H9 (cell line): Measurements from ENCODE around the gene NPAS3. TPM values are rescaled to one million over a fixed set of nuclear protein-coding genes. Genes with fewer than 3 reads are reported as not detected.

Experiments used
- DNase-seq: peaks from one replicate; pipeline ENCODE4 v3.0.0-alpha.2; 2017
- H2AFZ ChIP-seq: one replicate; pipeline ENCODE4 v1.6.1; 2013; ENCODE audit warnings: mild to moderate bottlenecking, low read length, control low read depth, moderate library complexity
- H2AK5ac ChIP-seq: 2 replicates; pipeline ENCODE4 v1.6.1; 2013; ENCODE audit warnings: low read length, control low read depth, mixed read lengths; ENCODE audit not compliant: insufficient read length
- H2BK120ac ChIP-seq: one replicate; pipeline ENCODE4 v1.6.1; 2013; ENCODE audit warnings: low read depth, mild to moderate bottlenecking, low read length, control low read depth, inconsistent platforms; ENCODE audit not compliant: poor library complexity, severe bottlenecking
- H2BK12ac ChIP-seq: 2 replicates; pipeline ENCODE4 v1.6.1; 2013; ENCODE audit warnings: low read length, control low read depth, mixed read lengths, low read depth; ENCODE audit not compliant: insufficient read length
- H2BK15ac ChIP-seq: 2 replicates; pipeline ENCODE4 v1.6.1; 2013; ENCODE audit warnings: low read depth, low read length, control low read depth
- H2BK20ac ChIP-seq: one replicate; pipeline ENCODE4 v1.6.1; 2013; ENCODE audit warnings: low read depth, mild to moderate bottlenecking, low read length, control low read depth, inconsistent platforms; ENCODE audit not compliant: poor library complexity, severe bottlenecking
- H2BK5ac ChIP-seq: 2 replicates; pipeline ENCODE4 v1.6.1; 2013; ENCODE audit warnings: low read length, control low read depth, mixed read lengths; ENCODE audit not compliant: insufficient read length
- H3K14ac ChIP-seq: 2 replicates; pipeline ENCODE4 v1.6.1; 2013; ENCODE audit warnings: low read length, control low read depth; ENCODE audit not compliant: insufficient read depth
- H3K18ac ChIP-seq: 2 replicates; pipeline ENCODE4 v1.6.1; 2013; ENCODE audit warnings: low read depth, mild to moderate bottlenecking, mixed read lengths, low read length, control low read depth; ENCODE audit not compliant: insufficient read length
- H3K23ac ChIP-seq: 2 replicates; pipeline ENCODE4 v1.6.1; 2013; ENCODE audit warnings: low read length, control low read depth, mixed read lengths, low read depth; ENCODE audit not compliant: insufficient read length
- H3K23me2 ChIP-seq: 2 replicates; pipeline ENCODE4 v1.6.1; 2013; ENCODE audit warnings: low read depth, mild to moderate bottlenecking, mixed read lengths, low read length, control low read depth; ENCODE audit not compliant: insufficient read length, poor library complexity, severe bottlenecking
- H3K27ac ChIP-seq: 2 replicates; pipeline ENCODE4 v1.5.1; 2013; ENCODE audit warnings: low read length, control low read depth, mixed read lengths, low read depth; ENCODE audit not compliant: insufficient read length
- H3K27me3 ChIP-seq: 2 replicates; pipeline ENCODE4 v1.6.1; 2013; ENCODE audit warnings: low read length, control low read depth, inconsistent platforms; ENCODE audit not compliant: insufficient read depth
- H3K4ac ChIP-seq: 2 replicates; pipeline ENCODE4 v1.6.1; 2013; ENCODE audit warnings: low read depth, mild to moderate bottlenecking, control low read depth, inconsistent platforms, low read length, moderate library complexity
- H3K4me1 ChIP-seq: 2 replicates; pipeline ENCODE4 v1.6.1; 2013; ENCODE audit warnings: low read length, control low read depth, inconsistent platforms; ENCODE audit not compliant: insufficient read depth
- H3K4me2 ChIP-seq: 2 replicates; pipeline ENCODE4 v1.6.1; 2013; ENCODE audit warnings: low read length, control low read depth, mixed read lengths; ENCODE audit not compliant: insufficient read length, insufficient read depth
- H3K56ac ChIP-seq: 2 replicates; pipeline ENCODE4 v1.6.1; 2013; ENCODE audit warnings: low read depth, mild to moderate bottlenecking, mixed read lengths, low read length, control low read depth; ENCODE audit not compliant: insufficient read length
- H3K79me1 ChIP-seq: 2 replicates; pipeline ENCODE4 v1.6.1; 2013; ENCODE audit warnings: low read depth, mild to moderate bottlenecking, moderate library complexity, low read length, control low read depth, inconsistent platforms; ENCODE audit not compliant: insufficient read depth, poor library complexity, severe bottlenecking
- H3K79me2 ChIP-seq: 2 replicates; pipeline ENCODE4 v1.6.1; 2013; ENCODE audit warnings: low read length, control low read depth, inconsistent platforms; ENCODE audit not compliant: insufficient read depth
- H3K9ac ChIP-seq: 2 replicates; pipeline ENCODE4 v1.6.1; 2013; ENCODE audit warnings: low read length, control low read depth, mixed read lengths; ENCODE audit not compliant: insufficient read length; ENCODE audit errors: extremely low read depth
- H3K9me3 ChIP-seq: one replicate; pipeline ENCODE4 v1.6.1; 2013; ENCODE audit warnings: low read depth, low read length, inconsistent platforms; ENCODE audit not compliant: control insufficient read depth
- H3T11ph ChIP-seq: one replicate; pipeline ENCODE4 v1.6.1; 2013; ENCODE audit warnings: mild to moderate bottlenecking, low read length, control low read depth, inconsistent platforms
- H4K20me1 ChIP-seq: one replicate; pipeline ENCODE4 v1.6.1; 2013; ENCODE audit not compliant: control insufficient read depth, insufficient read length, insufficient read depth
- H4K5ac ChIP-seq: 2 replicates; pipeline ENCODE4 v1.6.1; 2013; ENCODE audit warnings: low read depth, mild to moderate bottlenecking, mixed read lengths, low read length, control low read depth; ENCODE audit not compliant: insufficient read length
- H4K8ac ChIP-seq: replicated peaks from 2 replicates; pipeline ENCODE4 v1.6.1; 2013; ENCODE audit warnings: low read length, control low read depth, mixed read lengths, low read depth; ENCODE audit not compliant: insufficient read length
- H4K91ac ChIP-seq: 2 replicates; pipeline ENCODE4 v1.6.1; 2013; ENCODE audit warnings: low read depth, mild to moderate bottlenecking, moderate library complexity, mixed read lengths, low read length, control low read depth; ENCODE audit not compliant: insufficient read length
- H3K27ac Mint-ChIP-seq, 3 experiments: 2 replicates in 2 of 3; 3 replicates in 1 of 3; pipeline ENCODE4 v1.8.0; 2020 to 2021; ENCODE audit warnings: mixed read lengths in 3 of 3, mild to moderate bottlenecking in 1 of 3, moderate library complexity in 1 of 3
- H3K27me3 Mint-ChIP-seq: 2 replicates; pipeline ENCODE4 v1.8.0; 2021; ENCODE audit warnings: low read depth, mild to moderate bottlenecking, moderate library complexity, mixed read lengths
- H3K36me3 Mint-ChIP-seq, 3 experiments: 2 replicates in 2 of 3; 3 replicates in 1 of 3; pipeline ENCODE4 v1.8.0; 2020 to 2021; ENCODE audit warnings: low read depth in 3 of 3, mixed read lengths in 3 of 3; ENCODE audit not compliant: insufficient read depth in 1 of 3
- H3K4me1 Mint-ChIP-seq, 2 experiments: 2 replicates each; pipeline ENCODE4 v1.8.0; 2020; ENCODE audit warnings: mixed read lengths in 2 of 2
- H3K4me3 Mint-ChIP-seq, 2 experiments: 2 replicates in 1 of 2; 3 replicates in 1 of 2; pipeline ENCODE4 v1.8.0; 2020 to 2021; ENCODE audit warnings: mild to moderate bottlenecking in 2 of 2, mixed read lengths in 2 of 2, moderate library complexity in 1 of 2
- H3K9me3 Mint-ChIP-seq, 2 experiments: 2 replicates in 1 of 2; 3 replicates in 1 of 2; pipeline ENCODE4 v1.8.0; 2020; ENCODE audit warnings: mild to moderate bottlenecking in 2 of 2, mixed read lengths in 2 of 2, moderate library complexity in 1 of 2
- WGBS: extraction: QIAGEN DNeasy Blood & Tissue Kit; methylation state at CpG from one replicate; pipeline ENCODE4 v1.1.7; 2013; ENCODE audit warnings: missing lambda C conversion rate, low lambda C conversion rate, mixed read lengths; ENCODE audit not compliant: insufficient read length; ENCODE audit errors: extremely low coverage; 5-methylcytosine and 5-hydroxymethylcytosine counted together
- total RNA-seq: library from RNA; stranded (reverse); gene quantifications from 2 replicates; pipeline ENCODE4 v1.2.1, GENCODE V29; 2021
- TF ChIP-seq, protein P1 (sequence below): fragments of 200-600 bp; sonication (generic); conservative IDR thresholded peaks from 3 replicates; pipeline ENCODE4 v1.8.0; 2021; ENCODE audit warnings: antibody characterized with exemption, mild to moderate bottlenecking

NPAS3 gene
- total RNA-seq, 1 experiment from 2014 or later: 0.17 TPM

DNA sequence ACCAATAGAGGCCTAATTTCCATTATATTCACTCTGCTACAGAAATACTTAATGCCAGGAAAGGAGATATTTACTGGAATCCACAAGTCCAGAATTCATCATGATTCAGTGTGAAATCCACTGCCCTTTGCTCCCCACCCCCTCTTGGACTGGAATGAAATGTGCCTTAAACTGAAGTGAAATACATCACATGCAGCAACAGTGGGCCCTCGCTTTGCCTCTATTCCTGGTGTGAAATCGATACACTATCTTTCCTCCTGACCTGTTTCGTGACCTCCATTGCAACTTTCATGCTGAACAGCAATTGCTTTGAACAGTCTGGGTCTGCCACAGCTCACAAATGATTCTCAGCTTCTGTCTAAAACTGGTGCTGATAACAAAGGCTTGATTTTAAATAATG lies 100.6 kb downstream of the NPAS3 start:
- Histone ChIP-seq H2BK15ac (no peak overlapping the region), H2BK20ac (no peak overlapping the region), H3K23me2 (no peaks in the 10 kb centered on the region), H3K27me3 (no peaks in the 10 kb centered on the region), H4K5ac (no peak overlapping the region), H3T11ph (no peak overlapping the region), H3K18ac (no peak overlapping the region), H3K56ac (no peak overlapping the region), H2BK5ac (no peak overlapping the region), H3K27ac (no peak overlapping the region), H3K4me2 (no peak overlapping the region), H4K20me1 (no peaks in the 10 kb centered on the region), H3K4me1 (no peaks in the 10 kb centered on the region), H3K79me1 (no peaks in the 10 kb centered on the region), H3K14ac (no peak overlapping the region), H3K9me3 (no peaks in the 10 kb centered on the region), H3K9ac (no peak overlapping the region), H2AFZ (no peak overlapping the region), H2BK12ac (no peak overlapping the region), H3K79me2 (no peaks in the 10 kb centered on the region), H2AK5ac (no peak overlapping the region), H4K8ac (no peak overlapping the region), H2BK120ac (no peak overlapping the region), H3K23ac (no peak overlapping the region), H3K4ac (no peak overlapping the region), H4K91ac (no peak overlapping the region)
- H3K27me3 Mint-ChIP-seq: no peaks in the 10 kb centered on the region
- TF ChIP-seq, protein P1, sequence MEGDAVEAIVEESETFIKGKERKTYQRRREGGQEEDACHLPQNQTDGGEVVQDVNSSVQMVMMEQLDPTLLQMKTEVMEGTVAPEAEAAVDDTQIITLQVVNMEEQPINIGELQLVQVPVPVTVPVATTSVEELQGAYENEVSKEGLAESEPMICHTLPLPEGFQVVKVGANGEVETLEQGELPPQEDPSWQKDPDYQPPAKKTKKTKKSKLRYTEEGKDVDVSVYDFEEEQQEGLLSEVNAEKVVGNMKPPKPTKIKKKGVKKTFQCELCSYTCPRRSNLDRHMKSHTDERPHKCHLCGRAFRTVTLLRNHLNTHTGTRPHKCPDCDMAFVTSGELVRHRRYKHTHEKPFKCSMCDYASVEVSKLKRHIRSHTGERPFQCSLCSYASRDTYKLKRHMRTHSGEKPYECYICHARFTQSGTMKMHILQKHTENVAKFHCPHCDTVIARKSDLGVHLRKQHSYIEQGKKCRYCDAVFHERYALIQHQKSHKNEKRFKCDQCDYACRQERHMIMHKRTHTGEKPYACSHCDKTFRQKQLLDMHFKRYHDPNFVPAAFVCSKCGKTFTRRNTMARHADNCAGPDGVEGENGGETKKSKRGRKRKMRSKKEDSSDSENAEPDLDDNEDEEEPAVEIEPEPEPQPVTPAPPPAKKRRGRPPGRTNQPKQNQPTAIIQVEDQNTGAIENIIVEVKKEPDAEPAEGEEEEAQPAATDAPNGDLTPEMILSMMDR: no peak
- peaks cover 3 to 10% (median 5%) of the 10 kb centered on the region in 3 experiments; a peak in 6 of 7 replicates for H3K36me3 Mint-ChIP-seq
- no peak for DNase-seq
- H3K4me1 Mint-ChIP-seq: no peaks in the 10 kb centered on the region
- H3K27ac Mint-ChIP-seq: no peak overlapping the region
- no peak overlapping the region for H3K4me3 Mint-ChIP-seq
- peaks cover 4 to 8% of the 10 kb centered on the region in 2 experiments; a peak in 3 of 5 replicates for H3K9me3 Mint-ChIP-seq
- WGBS: no CpG with 5 or more reads among the region's 3 CpGs
